ENCODE results near the gene COL13A1.

Gene COL13A1

GRCh38 chr10:69892406-69892805 is 90.7 kb downstream of the COL13A1 start:
- DNase-seq: no peak

- no peak for DNase-seq
Observed at GRCh38 chr10:69892816-69893215, 91.1 kb downstream of the COL13A1 start.

GRCh38 chr10:69893271-69893900 is 91.7 kb downstream of the COL13A1 start:
- no peak for DNase-seq

DNA sequence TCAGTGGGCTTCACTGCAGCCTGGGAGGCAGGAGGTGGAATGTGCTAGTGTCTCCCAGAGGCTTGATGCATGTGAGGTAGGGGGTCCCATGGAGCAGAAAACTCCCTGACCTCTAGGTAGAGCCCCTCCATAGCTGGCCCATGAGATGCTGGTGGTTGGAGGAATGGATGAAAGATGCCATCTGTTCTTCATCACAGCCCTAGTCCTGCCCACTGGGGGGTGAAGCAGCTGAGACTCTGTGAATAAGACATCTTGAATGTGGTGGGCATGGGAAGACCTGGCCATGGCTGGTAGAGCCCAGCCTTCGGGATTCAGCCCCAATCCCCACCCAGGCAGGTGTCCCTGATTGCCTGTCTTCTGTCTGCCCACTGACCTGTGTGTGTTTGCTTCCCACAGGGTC is 92.5 kb downstream of the COL13A1 start:
- no peak for DNase-seq

GRCh38 chr10:69895759-69896158 is 94.1 kb downstream of the COL13A1 start:
- DNase-seq: no peak

DNA sequence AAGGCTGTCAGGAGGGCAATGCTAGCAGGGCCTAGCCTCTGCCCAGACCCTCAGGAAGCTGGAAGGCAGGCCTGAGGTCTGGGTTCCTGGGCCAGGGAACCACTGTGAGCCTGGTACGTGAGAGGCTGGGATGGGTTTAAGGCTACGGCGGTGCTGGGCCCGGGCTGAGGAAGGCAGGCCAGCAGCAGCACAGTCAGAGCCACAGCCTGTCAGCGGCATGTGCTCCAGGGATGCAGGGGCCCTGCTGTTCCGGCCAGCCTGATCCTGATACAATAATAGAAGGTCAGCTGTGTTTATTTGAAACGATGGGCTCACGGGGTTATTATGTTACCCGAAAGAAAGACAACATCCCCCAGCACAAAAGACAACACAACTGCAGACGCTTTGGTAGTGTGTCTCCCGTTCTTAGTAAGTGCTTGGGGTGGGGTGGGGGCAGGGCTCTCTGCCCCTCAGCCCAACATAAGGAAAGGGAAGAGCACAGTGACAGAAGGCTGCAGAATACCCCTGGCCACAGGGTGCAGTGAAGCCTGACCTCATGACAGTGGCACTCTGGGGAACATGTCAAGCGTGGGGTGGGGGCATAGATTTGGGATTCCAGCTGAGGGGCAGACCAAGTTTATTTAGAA is 95.0 kb downstream of the COL13A1 start:
- DNase-seq: no peak

GRCh38 chr10:69897432-69897831 is 95.7 kb downstream of the COL13A1 start:
- DNase-seq: no peak

- DNase-seq: no peak
Observed at GRCh38 chr10:69897999-69898398, 96.3 kb downstream of the COL13A1 start.

DNA sequence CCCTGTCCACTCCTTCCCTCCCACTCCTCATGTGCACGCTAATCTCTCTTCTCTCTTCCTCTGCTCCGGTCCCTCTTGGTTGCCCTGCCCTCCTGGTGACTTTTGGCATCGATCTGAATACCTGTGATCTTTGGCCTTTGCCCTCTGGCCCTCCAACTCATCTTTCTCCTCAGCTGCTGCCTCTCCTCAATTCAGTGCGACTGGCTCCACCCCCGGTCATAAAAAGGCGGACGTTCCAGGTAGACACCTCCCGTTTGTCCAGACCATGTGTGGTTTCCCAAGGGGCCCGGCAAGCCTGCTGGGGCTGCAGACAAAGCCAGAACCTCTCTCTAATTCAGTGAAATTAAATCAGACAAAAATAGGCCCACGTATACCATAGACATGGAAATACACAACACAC is 96.8 kb downstream of the COL13A1 start:
- DNase-seq: no peak

DNA sequence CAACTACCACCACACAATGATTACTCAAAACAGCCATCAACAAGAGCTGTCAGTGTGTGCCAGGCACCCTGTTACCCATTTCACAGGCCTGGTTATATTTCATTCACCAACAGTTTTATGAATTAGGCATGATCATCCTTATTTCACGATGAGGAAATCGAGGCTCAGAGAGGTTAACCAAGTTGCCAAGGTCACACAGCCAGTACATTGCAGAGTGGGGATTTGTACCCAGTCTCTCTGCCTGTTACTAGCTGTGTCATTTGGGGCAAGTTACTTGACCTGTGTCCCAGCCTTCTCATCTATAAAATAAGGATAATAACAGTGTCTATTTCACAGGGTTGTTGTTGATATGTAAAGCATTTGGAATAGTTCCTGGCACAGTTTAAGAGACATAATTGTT is 97.2 kb downstream of the COL13A1 start:
- DNase-seq: no peak

DNA sequence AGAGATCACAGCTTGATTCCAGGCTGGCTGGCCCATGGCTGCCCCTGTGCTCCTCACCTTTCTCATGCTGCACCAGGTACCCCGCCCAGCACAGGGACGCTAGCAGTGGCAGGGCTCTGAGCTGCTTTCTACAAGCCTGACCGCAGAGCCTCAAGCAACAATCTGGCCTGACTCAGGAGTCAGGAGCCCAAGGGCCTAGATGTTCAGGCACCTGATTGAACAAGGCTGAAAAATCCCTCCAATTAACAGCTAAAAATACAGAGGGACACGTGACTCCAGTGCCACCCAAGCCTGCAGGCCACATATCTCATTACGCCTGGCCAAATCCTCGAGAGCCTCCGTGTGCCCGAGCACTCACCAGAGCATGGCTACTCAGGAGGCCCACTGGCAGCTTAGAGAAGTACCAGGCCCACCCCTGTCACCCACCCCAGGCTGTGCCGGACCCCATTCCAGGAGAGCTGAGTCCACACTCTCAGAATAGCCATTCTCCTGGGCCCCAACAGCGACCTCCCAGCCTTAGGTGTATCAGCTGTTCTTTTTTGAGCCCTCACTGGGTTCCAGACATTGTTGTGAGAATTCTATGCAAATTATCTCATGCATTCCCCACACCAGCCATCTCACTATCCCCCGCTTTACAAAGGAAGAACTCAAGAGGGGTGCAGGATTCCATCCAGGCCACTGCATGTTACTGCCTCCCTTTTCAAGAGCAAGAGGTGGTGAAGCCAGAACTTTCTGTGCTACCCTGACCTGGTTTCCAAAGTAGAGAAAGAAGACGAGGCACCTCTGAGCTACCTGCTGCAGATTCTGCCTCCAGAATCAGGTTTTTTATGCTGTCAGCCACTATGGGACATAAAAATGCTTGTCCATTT is 98.3 kb downstream of the COL13A1 start:
- no peak for DNase-seq

GRCh38 chr10:69901022-69901421 is 99.3 kb downstream of the COL13A1 start:
- DNase-seq: no peak

GRCh38 chr10:69901628-69902505 is 100.2 kb downstream of the COL13A1 start:
- no peak for DNase-seq

GRCh38 chr10:69902835-69903535 is 101.3 kb downstream of the COL13A1 start:
- DNase-seq: no peak

- DNase-seq: no peak
Observed at GRCh38 chr10:69904533-69904932, 102.8 kb downstream of the COL13A1 start.

DNA sequence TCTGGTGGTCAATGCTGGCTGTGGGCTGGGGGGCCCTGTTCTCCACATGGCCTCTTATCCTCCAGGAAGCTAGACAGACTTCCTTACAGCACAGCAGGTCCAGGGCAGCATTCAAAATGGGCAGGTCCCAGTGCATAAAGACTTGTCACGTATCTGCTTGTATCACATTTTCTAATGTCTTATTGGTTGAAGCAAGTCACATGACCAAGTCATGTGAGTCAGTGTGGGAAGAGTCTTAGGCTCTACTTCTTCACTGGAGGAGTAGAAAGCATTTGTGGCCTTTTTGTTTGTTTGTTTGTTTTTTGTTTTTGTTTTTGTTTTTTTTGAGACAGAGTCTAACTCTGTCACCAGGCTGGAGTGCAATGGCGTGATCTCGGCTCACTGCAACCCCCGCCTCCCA is 104.7 kb downstream of the COL13A1 start:
- DNase-seq: no peak

DNA sequence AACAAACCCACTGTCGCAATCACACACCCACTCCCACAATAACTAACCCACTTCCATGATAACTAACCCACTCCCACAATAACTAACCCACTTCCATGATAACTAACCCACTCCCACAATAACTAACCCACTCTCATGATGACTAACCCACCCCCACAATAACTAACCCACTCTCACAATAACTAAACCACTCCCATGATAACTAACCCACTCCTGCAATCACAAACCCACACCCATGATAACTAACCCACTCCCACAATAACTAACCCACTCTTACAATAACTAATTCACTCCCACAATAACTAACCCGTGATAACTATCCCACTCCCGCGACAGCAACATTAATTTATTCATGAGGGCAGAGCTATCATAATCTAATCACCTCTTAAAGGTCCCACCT is 105.8 kb downstream of the COL13A1 start:
- DNase-seq: no peak

- DNase-seq: no peak
Observed at GRCh38 chr10:69908124-69908523, 106.4 kb downstream of the COL13A1 start.

DNA sequence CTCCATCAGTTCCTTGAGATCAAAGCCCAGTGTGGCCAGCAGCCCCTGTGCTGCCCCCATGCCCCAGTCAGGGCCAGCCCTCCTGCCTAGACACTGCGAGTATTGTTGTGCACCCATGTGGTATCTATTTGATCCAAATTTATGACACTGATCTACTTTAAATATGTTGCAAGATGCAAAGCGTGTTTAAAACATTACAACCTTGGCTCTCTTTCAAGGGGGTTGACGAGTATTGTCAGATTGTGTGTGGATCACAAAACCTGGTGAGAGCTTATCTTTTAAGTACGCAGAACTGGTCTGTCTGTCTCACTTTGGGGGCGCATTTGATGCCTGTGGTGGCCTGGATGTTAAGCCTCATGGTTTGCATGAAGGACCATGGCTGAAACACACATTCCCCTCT is 108.9 kb downstream of the COL13A1 start:
- DNase-seq: no peak

GRCh38 chr10:69911613-69912528 is 110.2 kb downstream of the COL13A1 start:
- no peak for DNase-seq

DNA sequence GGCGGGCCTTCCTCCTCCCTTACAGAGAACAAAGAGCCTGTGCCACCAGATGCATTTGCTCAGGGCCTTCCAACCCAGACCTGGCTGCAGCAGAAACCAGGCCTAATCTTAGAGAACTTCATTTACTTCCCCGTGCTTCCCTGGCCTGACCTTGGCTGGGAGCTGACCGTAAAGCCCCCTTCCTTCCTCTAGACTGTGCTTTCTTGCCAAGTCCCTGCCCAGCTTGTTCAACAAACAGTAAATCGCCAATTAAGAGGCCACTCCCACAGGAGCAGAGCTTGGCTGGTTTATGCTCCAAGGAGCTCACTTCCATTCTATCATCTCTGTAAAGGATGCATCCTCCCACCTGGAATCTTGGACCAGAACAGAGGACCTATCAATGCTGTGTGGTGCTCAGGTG is 110.9 kb downstream of the COL13A1 start:
- no peak for DNase-seq

Data from NCI-H2107 (cell line).